ENCODE measurements around the gene SLC6A16.
A peak's percentile ranks its signal among the peaks of the same experiment; 100 is the strongest.
"Not testable (repeated sequence)": the region's sequence is repeated elsewhere in the genome, so short reads cannot be mapped to it uniquely, and the experiment has no call there.

Gene SLC6A16

DNA sequence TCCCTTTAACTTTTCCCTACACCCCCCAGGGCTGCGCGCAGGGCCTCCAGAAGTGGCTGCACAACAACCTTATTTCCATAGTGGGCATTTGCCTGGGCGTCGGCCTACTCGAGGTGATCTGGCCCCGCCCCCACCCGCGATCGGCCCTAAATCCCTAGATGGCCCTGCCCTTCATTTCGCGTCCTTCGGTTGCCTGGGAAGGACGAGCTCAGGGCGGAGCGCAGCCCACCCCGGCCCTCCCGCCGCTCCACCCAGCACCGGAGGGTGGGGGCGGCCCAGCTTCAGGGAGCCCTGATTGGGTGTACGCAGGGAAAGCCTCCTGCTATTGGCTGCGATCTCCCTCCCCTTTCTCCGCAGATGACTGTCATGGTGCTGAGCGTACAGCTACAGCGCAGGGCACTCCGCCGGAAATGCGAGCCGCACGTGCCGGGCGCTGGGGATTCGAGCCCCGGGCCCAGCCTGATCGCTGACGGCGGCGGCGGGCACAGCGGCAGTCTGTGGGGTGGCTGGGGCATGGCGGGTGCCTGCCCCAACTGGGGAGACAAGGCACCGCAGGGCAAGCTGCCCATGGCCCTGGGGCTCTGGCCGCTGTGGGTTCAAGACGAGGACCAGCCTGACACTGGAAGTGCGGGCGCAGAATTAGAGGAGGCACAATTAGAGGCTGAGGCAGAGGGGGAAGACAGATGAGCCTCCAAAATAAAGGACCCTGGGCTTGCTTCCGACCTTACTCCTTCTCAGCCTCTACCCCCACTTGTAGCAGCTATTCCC lies 14.5 kb upstream of the SLC6A16 start:
- peaks cover 4% of the 10 kb centered on the region; the same call in 1 of the 2 replicates for H3K36me3 ChIP-seq (ENCODE audit: insufficient read depth, low read length)
- H3K4me1 ChIP-seq (ENCODE audit: insufficient read depth, low read length), result peaks cover 3% of the 10 kb centered on the region; the same call in 1 of the 2 replicates
- peak overlapping the region; percentile 72 for H3K9ac ChIP-seq (ENCODE audit: low read depth, low read length)
- H3K9me3 ChIP-seq (ENCODE audit: control insufficient read depth, insufficient read depth, low read length), result no peaks in the 10 kb centered on the region

DNA sequence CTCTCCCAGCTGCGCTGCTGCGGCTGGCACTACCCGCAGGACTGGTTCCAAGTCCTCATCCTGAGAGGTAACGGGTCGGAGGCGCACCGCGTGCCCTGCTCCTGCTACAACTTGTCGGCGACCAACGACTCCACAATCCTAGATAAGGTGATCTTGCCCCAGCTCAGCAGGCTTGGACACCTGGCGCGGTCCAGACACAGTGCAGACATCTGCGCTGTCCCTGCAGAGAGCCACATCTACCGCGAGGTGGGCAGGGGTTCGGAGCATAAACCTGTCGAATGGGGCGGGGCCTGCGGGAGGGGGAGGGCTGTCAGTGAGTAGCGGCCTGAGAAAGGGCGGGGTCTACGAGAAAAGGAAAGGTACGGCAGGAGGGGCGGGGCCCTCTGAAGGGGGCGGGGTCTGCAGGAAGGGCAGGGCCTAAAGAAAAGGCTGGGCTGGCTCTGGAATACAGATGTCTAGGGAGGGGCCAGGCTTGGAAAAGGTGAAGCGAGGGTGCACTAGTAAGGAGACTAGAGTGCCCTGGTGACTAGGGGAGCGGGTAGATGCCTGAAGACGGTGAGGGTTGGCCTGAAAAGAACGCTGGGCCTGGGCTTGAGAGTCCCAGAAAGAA lies 13.8 kb upstream of the SLC6A16 start:
- Histone ChIP-seq H3K9me3 (ENCODE audit: control insufficient read depth, insufficient read depth, low read length) (no peaks in the 10 kb centered on the region), H3K4me1 (ENCODE audit: insufficient read depth, low read length) (peaks cover 3% of the 10 kb centered on the region; the same call in 1 of the 2 replicates), H3K36me3 (ENCODE audit: insufficient read depth, low read length) (peaks cover 4% of the 10 kb centered on the region; the same call in 1 of the 2 replicates), H3K9ac (ENCODE audit: low read depth, low read length) (peak overlapping the region; percentile 72)

DNA sequence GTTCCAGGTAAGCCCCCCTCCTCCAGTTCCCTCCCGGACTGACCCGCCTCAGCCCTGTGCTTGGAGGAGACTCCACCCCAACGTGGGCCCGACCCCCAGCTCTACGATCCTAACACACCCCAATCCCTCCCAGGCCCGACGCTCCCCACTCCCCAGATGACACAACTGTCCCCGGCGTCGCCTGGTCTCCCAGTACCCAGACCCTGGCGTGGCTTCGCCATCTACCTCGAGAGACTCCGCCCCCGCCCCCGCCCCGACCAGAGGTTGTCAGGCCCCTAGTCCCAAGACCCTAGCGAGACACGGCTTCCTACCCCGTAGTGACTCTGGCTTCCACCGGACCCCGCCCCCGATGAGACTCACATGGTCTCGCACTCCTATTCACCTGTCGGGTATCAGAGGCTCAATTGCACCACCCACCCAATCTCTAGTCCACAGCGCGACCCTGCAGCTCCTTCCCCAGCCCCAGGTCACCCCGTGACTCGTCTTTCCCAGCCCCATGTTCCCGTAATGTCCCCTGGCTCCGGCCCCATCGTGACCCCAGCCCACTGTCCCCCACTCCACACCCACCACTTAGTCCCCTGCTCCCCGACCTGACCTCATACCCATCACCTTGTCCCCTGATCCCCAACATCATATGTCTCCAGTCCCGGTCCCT lies 13.2 kb upstream of the SLC6A16 start:
- Histone ChIP-seq H3K4me1 (ENCODE audit: insufficient read depth, low read length) (peaks cover 3% of the 10 kb centered on the region; the same call in 1 of the 2 replicates), H3K36me3 (ENCODE audit: insufficient read depth, low read length) (peaks cover 4% of the 10 kb centered on the region; the same call in 1 of the 2 replicates), H3K9me3 (ENCODE audit: control insufficient read depth, insufficient read depth, low read length) (no peaks in the 10 kb centered on the region), H3K9ac (ENCODE audit: low read depth, low read length) (peak overlapping the region; percentile 48; the same call in 1 of the 2 replicates)

DNA sequence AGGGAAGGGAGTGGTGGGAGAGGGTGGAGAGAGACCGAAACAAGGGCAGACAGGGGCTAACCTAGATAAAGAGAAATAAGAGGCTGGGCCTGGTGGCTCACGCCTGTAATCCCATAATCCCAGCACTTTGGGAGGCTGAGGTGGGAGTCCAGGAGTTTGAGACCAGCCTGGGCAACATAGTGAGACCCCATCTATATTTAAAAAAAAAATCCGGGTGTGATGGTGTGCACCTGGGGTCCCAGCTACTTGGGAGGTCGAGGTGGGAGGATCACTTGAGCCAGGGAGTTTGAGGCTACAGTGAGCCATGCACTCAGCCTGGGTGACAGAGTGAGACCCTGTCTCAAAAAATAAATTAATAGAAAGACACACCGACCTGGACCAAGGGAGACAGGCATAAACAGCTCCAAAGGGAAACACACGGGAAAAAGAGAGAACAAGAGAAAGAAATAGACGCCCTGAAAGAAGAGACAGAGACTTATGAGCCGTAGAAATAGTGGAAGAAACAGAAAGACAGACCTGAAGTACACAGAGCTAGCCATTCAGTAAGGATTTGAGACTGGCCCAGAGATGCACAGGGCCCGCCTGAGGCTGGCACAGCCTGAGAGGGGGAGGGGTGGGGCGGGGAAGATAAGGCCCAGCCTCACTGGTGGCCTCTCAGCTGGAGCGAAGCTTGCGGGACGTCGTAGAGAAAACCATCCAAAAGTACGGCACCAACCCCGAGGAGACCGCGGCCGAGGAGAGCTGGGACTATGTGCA lies 12.5 kb upstream of the SLC6A16 start:
- H3K9me3 ChIP-seq (ENCODE audit: control insufficient read depth, insufficient read depth, low read length), result no peaks in the 10 kb centered on the region
- H3K9ac ChIP-seq (ENCODE audit: low read depth, low read length), result peak overlapping the region; percentile 48; the same call in 1 of the 2 replicates
- peaks cover 3% of the 10 kb centered on the region; the same call in 1 of the 2 replicates for H3K4me1 ChIP-seq (ENCODE audit: insufficient read depth, low read length)
- H3K36me3 ChIP-seq (ENCODE audit: insufficient read depth, low read length), result peaks cover 4% of the 10 kb centered on the region; the same call in 1 of the 2 replicates

DNA sequence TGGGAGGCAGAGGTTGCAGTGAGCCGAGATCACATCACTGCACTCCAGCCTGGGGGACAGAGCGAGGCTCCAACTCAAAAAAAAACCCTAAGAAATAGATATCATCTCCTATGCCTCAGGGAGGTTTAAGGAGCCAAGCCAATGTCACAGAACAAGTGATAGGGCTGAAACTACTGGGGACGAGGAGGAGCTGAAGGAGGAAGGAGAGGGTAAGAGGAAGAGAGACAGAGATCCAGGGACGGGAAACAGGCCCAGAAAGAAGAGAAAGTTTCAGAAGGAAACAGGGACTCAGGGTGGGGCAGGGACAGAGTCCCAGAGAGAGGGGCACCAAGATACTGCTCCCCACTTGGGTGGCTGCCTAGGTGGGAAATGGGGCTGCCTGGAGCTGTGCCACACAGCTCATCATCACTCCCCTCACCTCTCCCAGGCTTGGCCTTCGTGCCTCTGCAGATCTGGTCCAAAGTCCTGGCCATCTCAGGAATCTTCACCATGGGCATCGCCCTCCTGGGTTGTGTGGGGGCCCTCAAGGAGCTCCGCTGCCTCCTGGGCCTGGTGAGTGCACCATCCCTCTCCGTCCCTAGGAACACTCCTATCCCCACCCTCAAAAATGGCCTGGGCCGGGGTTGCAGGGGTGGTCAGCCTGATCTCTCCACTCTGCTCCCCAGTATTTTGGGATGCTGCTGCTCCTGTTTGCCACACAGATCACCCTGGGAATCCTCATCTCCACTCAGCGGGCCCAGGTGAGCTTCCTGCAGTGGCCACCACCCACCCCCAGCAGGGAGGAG lies 11.7 kb upstream of the SLC6A16 start:
- no peak overlapping the region for H3K9ac ChIP-seq (ENCODE audit: low read depth, low read length)
- H3K4me1 ChIP-seq (ENCODE audit: insufficient read depth, low read length), result peaks cover 3% of the 10 kb centered on the region; the same call in 1 of the 2 replicates
- no peaks in the 10 kb centered on the region for H3K9me3 ChIP-seq (ENCODE audit: control insufficient read depth, insufficient read depth, low read length)
- peaks cover 4% of the 10 kb centered on the region; the same call in 1 of the 2 replicates for H3K36me3 ChIP-seq (ENCODE audit: insufficient read depth, low read length)

DNA sequence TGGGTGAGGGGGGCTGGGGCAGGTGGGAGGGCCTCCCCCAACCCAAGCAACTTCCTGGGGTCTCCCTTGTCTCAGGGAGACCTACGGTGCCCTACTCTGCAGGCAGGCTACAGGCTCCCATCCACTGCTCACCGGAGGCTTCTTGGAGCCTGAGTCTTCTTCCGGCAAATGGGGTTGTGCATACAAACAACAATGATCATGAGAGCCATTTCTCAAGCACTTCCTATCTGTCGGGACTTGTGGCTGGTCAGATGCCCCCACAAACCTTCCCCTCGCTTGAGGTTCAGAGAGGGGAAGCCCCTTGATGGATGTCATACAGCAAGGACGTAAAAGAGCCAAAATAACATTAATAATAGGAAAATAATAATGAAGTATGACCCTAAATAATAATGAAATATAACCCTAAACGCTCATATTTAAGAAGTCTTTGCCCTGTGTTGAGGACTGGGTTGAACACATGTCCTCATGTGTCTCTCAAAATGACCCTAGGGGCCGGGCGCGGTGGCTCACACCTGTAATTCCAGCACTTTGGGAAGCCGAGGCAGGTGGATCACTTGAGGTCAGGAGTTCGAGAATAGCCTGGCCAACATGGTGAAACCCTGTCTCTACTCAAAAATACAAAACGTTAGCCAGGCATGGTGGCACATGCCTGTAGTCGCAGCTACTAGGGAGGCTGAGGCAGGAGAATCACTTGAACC lies 10.9 kb upstream of the SLC6A16 start:
- H3K9me3 ChIP-seq (ENCODE audit: control insufficient read depth, insufficient read depth, low read length), result no peaks in the 10 kb centered on the region
- peaks cover 3% of the 10 kb centered on the region; the same call in 1 of the 2 replicates for H3K4me1 ChIP-seq (ENCODE audit: insufficient read depth, low read length)
- H3K36me3 ChIP-seq (ENCODE audit: insufficient read depth, low read length), result no peaks in the 10 kb centered on the region
- H3K9ac ChIP-seq (ENCODE audit: low read depth, low read length), result no peak overlapping the region

DNA sequence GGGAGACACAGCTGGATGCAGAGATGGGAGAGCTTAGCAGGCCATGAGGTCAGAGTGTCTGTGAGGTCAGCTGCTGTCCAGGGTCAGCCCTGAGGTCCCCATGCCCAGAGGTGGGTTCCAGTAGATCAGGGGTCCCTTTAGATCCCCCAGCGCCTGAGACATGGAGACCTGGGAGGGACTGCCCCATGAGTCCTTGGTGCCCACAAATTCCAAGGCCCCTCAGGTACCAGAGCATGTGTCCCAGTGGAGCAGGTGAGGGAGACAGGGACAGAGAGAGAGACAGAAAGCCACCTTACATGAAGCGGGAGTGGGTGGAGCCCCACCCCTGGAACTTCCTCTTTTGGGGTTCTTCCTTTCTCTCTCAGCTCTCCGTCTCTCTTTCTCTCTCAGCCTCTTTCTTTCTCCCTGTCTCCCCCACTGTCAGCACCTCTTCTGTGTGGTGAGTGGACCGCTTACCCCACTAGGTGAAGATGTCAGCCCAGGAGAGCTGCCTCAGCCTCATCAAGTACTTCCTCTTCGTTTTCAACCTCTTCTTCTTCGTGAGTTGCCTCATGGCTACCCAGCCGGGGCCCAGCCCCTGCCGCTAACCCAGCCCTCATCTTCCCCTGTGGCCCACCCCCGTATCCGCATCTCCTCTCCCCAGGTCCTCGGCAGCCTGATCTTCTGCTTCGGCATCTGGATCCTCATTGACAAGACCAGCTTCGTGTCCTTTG lies 10.2 kb upstream of the SLC6A16 start, which contains the start of gene CD37:
CD37 (plus strand) TSS at position 336 of the 713 bp plus-strand sequence; CDS start at position 471, 135 bp downstream.
- H3K36me3 ChIP-seq (ENCODE audit: insufficient read depth, low read length), result no peaks in the 10 kb centered on the region
- H3K9ac ChIP-seq (ENCODE audit: low read depth, low read length), result no peak within 1 kb of the TSS
- peaks cover 3% of the 10 kb centered on the region; the same call in 1 of the 2 replicates for H3K4me1 ChIP-seq (ENCODE audit: insufficient read depth, low read length)
- no peaks in the 10 kb centered on the region for H3K9me3 ChIP-seq (ENCODE audit: control insufficient read depth, insufficient read depth, low read length)

DNA sequence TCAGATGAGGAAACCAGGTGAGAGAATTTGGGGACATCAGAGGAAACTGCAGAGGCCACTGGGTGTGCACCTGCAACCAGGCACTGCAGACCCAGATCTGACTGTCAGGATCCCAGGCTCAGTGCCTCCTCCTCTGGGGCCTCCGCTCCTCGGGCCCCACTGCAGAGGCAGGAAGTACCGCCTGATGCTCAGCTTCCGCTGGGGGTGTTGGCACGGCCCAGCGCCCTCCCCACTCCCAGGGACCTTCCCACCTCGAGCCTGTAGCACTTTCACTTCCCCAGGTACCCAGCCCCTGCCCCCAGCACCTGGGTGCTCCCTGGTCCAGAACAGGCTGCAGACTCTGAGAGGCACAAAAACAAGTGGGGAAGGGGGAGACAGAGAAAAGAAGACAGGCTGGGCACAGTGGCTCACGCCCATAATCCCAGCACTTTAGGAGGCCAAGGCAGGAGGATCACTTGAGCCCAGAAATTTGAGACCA lies 8.9 kb upstream of the SLC6A16 start:
- Histone ChIP-seq H3K9me3 (ENCODE audit: control insufficient read depth, insufficient read depth, low read length) (no peaks in the 10 kb centered on the region), H3K9ac (ENCODE audit: low read depth, low read length) (no peak overlapping the region), H3K36me3 (ENCODE audit: insufficient read depth, low read length) (no peaks in the 10 kb centered on the region), H3K4me1 (ENCODE audit: insufficient read depth, low read length) (peaks cover 3% of the 10 kb centered on the region; the same call in 1 of the 2 replicates)

DNA sequence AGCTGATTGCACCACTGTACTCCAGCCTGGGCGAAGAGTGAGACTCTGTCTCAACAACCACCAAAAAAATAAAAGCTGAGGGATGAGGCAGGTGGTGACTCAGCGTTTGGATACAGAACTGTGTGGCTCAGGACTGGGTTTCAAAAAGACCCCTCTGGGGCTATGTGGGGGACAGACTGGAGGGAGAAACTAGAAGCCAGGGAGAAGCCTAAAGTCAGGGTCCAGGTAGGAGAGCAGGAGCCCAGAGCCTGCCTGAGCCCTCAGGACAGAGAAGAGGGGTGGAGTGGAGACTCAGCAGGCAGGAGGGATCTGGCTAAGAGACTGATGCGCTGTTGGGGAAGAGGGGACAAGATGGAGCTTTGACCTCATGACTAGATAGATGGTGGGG lies 8.4 kb upstream of the SLC6A16 start:
- Histone ChIP-seq H3K9ac (ENCODE audit: low read depth, low read length) (no peak overlapping the region), H3K4me1 (ENCODE audit: insufficient read depth, low read length) (peaks cover 3% of the 10 kb centered on the region; the same call in 1 of the 2 replicates), H3K36me3 (ENCODE audit: insufficient read depth, low read length) (no peaks in the 10 kb centered on the region; the same call in 1 of the 2 replicates), H3K9me3 (ENCODE audit: control insufficient read depth, insufficient read depth, low read length) (no peaks in the 10 kb centered on the region)

DNA sequence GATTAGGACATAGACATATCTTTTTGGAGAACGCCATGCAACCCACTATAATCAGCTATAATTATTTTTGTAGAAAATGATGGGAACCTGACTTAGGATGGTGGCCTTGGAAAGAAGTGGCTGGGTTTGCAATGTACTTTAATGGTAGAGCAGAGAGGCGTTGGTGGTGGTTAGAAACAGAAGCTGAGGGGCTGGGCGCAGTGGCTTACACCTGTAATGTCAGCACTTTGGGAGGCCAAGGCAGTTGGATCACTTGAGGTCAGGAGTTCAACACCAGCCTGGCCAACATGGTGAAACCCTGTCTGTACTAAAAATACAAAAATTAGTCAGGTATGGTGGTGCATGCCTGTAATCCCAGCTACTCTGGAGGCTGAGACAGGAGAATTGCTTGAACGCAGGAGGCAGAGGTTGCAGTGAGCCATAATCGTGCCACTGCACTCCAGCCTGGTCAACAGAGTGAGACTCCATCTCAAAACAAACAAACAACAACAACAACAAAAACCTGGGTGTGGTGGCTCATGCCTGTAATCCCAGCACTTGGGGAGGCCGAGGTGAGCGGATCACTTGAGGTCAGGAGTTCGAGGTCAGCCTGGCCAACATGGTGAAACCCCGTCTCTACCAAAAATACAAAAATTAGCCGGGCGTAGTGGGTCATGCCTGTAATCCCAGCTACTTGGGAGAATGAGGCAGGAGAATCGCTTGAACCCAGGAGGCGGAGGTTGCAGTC lies 7.9 kb upstream of the SLC6A16 start:
- H3K4me1 ChIP-seq (ENCODE audit: insufficient read depth, low read length); H3K9me3 ChIP-seq (ENCODE audit: control insufficient read depth, insufficient read depth, low read length); H3K36me3 ChIP-seq (ENCODE audit: insufficient read depth, low read length); H3K9ac ChIP-seq (ENCODE audit: low read depth, low read length): not testable (repeated sequence)

DNA sequence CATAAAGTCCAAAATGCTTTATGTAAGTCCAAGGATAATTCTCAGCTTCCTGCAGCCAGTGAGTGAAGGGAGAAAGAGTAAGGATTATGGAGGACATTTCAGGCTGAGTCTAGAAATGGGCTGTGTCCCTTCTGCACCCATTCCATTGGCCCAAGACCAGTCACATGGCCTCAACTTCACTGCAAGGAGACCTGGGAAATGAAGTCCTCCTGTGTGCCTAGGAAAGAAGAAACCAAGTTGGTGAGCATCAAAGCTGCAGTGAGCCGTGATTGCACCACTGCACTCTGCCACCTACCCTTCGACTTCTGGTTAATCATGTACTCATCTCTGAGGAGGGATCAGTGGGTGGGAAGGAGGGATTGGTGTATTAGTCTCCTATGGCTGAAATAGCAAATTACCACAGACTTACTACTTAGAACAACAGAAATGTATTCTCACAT lies 6.6 kb upstream of the SLC6A16 start:
- Histone ChIP-seq H3K9ac (ENCODE audit: low read depth, low read length) (no peak overlapping the region), H3K9me3 (ENCODE audit: control insufficient read depth, insufficient read depth, low read length) (no peaks in the 10 kb centered on the region)

DNA sequence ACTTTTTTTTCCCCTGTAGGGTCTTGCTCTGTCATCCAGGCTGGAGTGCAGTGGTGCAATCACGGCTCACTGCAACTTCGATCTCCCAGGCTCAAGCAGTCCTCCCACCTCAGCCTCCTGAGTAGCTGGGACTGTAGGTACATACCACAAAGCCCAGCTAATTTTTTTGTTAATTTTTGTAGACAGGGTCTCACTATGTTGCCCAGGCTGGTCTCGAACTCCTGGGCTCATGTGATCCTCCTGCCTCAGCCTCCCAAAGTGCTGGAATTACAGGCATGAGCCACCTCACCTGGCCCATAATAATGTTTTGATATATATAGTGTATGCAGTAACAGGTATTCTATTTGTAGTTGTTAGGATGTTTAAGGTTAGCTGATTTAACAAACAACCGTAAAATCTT lies 6.2 kb upstream of the SLC6A16 start:
- H3K36me3 ChIP-seq (ENCODE audit: insufficient read depth, low read length); H3K4me1 ChIP-seq (ENCODE audit: insufficient read depth, low read length); H3K9me3 ChIP-seq (ENCODE audit: control insufficient read depth, insufficient read depth, low read length); H3K9ac ChIP-seq (ENCODE audit: low read depth, low read length): not testable (repeated sequence)

More for the DNA sequence above, 6.6 kb upstream of the SLC6A16 start:
- H3K4me1 ChIP-seq (ENCODE audit: insufficient read depth, low read length), result no peaks in the 10 kb centered on the region; the same call in 1 of the 2 replicates
- no peaks in the 10 kb centered on the region; the same call in 1 of the 2 replicates for H3K36me3 ChIP-seq (ENCODE audit: insufficient read depth, low read length)
